Breast epithelium (tissue), 4 donors: Measurements from ENCODE around the gene IRGQ. TPM values are rescaled to one million over a fixed set of nuclear protein-coding genes. Genes with fewer than 3 reads are reported as not detected.

ENCODE experiments used
- DNase-seq, 2 donors: peaks; one replicate each; pipeline ENCODE4 v3.0.0-alpha.2; 2019; ENCODE audit warnings: low spot score in 2 of 2
- H3K27ac ChIP-seq, 2 donors: fragments of 200-600 bp; sonication (generic) in 1 of 2; one replicate each; pipeline ENCODE4 v1.5.1; 2016 to 2019; ENCODE audit warnings: mild to moderate bottlenecking in 1 of 2
- H3K27me3 ChIP-seq, 2 donors: fragments of 200-600 bp; sonication (generic) in 1 of 2; one replicate each; pipeline versions ENCODE4 v1.5.1 to v1.6.0; 2017 to 2019; ENCODE audit warnings: control low read depth in 1 of 2, mild to moderate bottlenecking in 1 of 2
- H3K36me3 ChIP-seq: fragments of 200-600 bp; one replicate; pipeline ENCODE4 v1.5.1; 2019
- H3K4me1 ChIP-seq, 2 donors: fragments of 200-600 bp; sonication (generic); one replicate each; pipeline ENCODE4 v1.5.1; 2016 to 2019; ENCODE audit warnings: control low read depth in 1 of 2
- H3K4me3 ChIP-seq, 3 donors: fragments of 200-600 bp; sonication (generic); 1 replicate in 2 of 3; 2 replicates in 1 of 3; pipeline ENCODE4 v1.5.1; 2016 to 2019; ENCODE audit warnings: mild to moderate bottlenecking in 3 of 3, moderate library complexity in 2 of 3
- H3K9me3 ChIP-seq, 2 donors: fragments of 200-600 bp; sonication (generic) in 1 of 2; one replicate each; pipeline ENCODE4 v1.5.1; 2016 to 2019; ENCODE audit warnings: control low read depth in 1 of 2
- CTCF ChIP-seq, 3 donors: fragments of 450-650 bp; IDR thresholded peaks; one replicate each; pipeline ENCODE4 v1.5.1; 2016 to 2017; ENCODE audit warnings: antibody characterized with exemption in 3 of 3, mild to moderate bottlenecking in 3 of 3, moderate library complexity in 3 of 3
- POLR2A ChIP-seq: fragments of 450-650 bp; IDR thresholded peaks from one replicate; pipeline ENCODE4 v1.6.1; 2016; ENCODE audit warnings: antibody characterized with exemption, mild to moderate bottlenecking, moderate library complexity
- POLR2AphosphoS5 ChIP-seq, 3 donors: sonication (generic); formaldehyde crosslinking; IDR thresholded peaks; one replicate each; pipeline ENCODE4 v1.6.1; 2017; ENCODE audit warnings: antibody characterized with exemption in 3 of 3
- intact Hi-C: fragments of 100-400 bp; cut with DNase I; formaldehyde crosslinking; loops from one replicate; pipeline ENCODE4 v1.15.1; 2023; ENCODE audit warnings: low total_unique reads
- total RNA-seq, 3 donors: library from RNA; depleted of rRNA; stranded (reverse); fragments of >200 nt; gene quantifications; one replicate each; pipeline ENCODE4 v1.1.0, GENCODE V29; 2016

Gene IRGQ
- total RNA-seq, 3 donors from 2014 or later = 14.9 to 17.4 (median 16.1) TPM

- no peak overlapping the region for H3K27ac ChIP-seq
Measured at GRCh38 chr19:43625918-43626579, 30.1 kb upstream of the IRGQ start.

GRCh38 chr19:43624933-43625332 is 29.0 kb upstream of the IRGQ start:
- H3K4me1 ChIP-seq = no peaks in the 10 kb centered on the region
- DNase-seq = peak in 1 of 2 donors; percentile 58
- no peaks in the 10 kb centered on the region for H3K9me3 ChIP-seq
- TF ChIP-seq POLR2A = no peak
- no peak for TF ChIP-seq POLR2AphosphoS5 (IDR thresholded peaks at IDR 0.05)
- TF ChIP-seq CTCF (IDR thresholded peaks at IDR 0.05) = no peak
- intact Hi-C loops = no loop called here
- no peak overlapping the region for H3K4me3 ChIP-seq
- no peaks in the 10 kb centered on the region for H3K27me3 ChIP-seq
- H3K27ac ChIP-seq = no peak overlapping the region
- no peaks in the 10 kb centered on the region for H3K36me3 ChIP-seq

More at GRCh38 chr19:43625918-43626579, 30.1 kb upstream of the IRGQ start:
- no peaks in the 10 kb centered on the region for H3K9me3 ChIP-seq
- intact Hi-C loops = no loop called here
- no peaks in the 10 kb centered on the region for H3K4me1 ChIP-seq
- no peak overlapping the region for H3K4me3 ChIP-seq
- TF ChIP-seq POLR2A (no peak), CTCF (IDR thresholded peaks at IDR 0.05) (no peak), POLR2AphosphoS5 (IDR thresholded peaks at IDR 0.05) (no peak)
- H3K36me3 ChIP-seq = no peaks in the 10 kb centered on the region
- DNase-seq = no peak
- no peaks in the 10 kb centered on the region for H3K27me3 ChIP-seq

- intact Hi-C loops = no loop called here
- H3K9me3 ChIP-seq = no peaks in the 10 kb centered on the region
- no peak overlapping the region for H3K27ac ChIP-seq
- no peaks in the 10 kb centered on the region for H3K27me3 ChIP-seq
- no peak for TF ChIP-seq CTCF (IDR thresholded peaks at IDR 0.05)
- no peak for TF ChIP-seq POLR2A
- no peak for TF ChIP-seq POLR2AphosphoS5 (IDR thresholded peaks at IDR 0.05)
- no peak for DNase-seq
- H3K36me3 ChIP-seq = no peaks in the 10 kb centered on the region
- H3K4me1 ChIP-seq = no peaks in the 10 kb centered on the region
- no peak overlapping the region for H3K4me3 ChIP-seq
Measured at GRCh38 chr19:43623889-43624670, 28.1 kb upstream of the IRGQ start.

- DNase-seq = no peak
- intact Hi-C loops = no loop called here
- TF ChIP-seq POLR2A (no peak), POLR2AphosphoS5 (IDR thresholded peaks at IDR 0.05) (no peak), CTCF (IDR thresholded peaks at IDR 0.05) (no peak)
- Histone ChIP-seq H3K27me3 (no peaks in the 10 kb centered on the region), H3K9me3 (no peaks in the 10 kb centered on the region), H3K36me3 (no peaks in the 10 kb centered on the region), H3K4me1 (no peaks in the 10 kb centered on the region), H3K4me3 (no peak overlapping the region), H3K27ac (no peak overlapping the region)
Measured at GRCh38 chr19:43622956-43623355, 27.0 kb upstream of the IRGQ start.

- H3K27ac ChIP-seq = no peak overlapping the region
- H3K36me3 ChIP-seq = no peaks in the 10 kb centered on the region
- no peaks in the 10 kb centered on the region for H3K27me3 ChIP-seq
- intact Hi-C loops = no loop called here
- no peak overlapping the region for H3K4me3 ChIP-seq
- TF ChIP-seq CTCF (IDR thresholded peaks at IDR 0.05) = no peak
- no peak for TF ChIP-seq POLR2AphosphoS5 (IDR thresholded peaks at IDR 0.05)
- no peak for TF ChIP-seq POLR2A
- no peaks in the 10 kb centered on the region for H3K4me1 ChIP-seq
- DNase-seq = no peak
- H3K9me3 ChIP-seq = no peaks in the 10 kb centered on the region
Measured at GRCh38 chr19:43622070-43622469, 26.1 kb upstream of the IRGQ start.
